NOMO-1 treated with dmso at 0.1 percent for 144 hours (cell line): ENCODE data around the gene ARF1.

Experiments
- DNase-seq: peaks from one replicate; lab custom pipeline; 2025; ENCODE audit not compliant: unreplicated experiment; lab: John Stamatoyannopoulos, UW

The ARF1 gene

GRCh38 chr1:228120351-228120750, 37.8 kb downstream of the ARF1 start:
- DNase-seq = no peak

- peak; percentile 35 for DNase-seq
Measured at GRCh38 chr1:228120857-228121489, 38.5 kb downstream of the ARF1 start.

GRCh38 chr1:228122921-228123441, 40.5 kb downstream of the ARF1 start:
- DNase-seq = no peak

DNA sequence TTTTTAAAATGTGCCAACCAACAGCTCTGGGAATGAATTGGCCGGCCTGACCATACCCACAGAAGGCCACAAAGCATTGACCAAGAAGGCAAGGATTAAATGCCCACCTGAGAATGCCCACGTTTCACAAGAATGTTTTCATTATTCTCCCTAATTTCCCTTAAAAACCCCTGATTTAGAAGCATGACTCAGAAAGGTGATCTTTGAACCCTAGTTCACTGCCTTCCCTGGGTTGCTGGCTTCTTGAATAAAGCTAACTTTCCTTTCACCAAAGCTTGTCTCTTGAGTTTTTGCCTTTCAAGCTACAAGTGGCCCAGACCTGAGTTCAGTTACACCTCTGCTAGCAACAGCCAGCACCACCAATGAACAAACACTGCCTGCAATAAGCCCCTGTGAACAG, 41.0 kb downstream of the ARF1 start:
- DNase-seq = no peak

DNA sequence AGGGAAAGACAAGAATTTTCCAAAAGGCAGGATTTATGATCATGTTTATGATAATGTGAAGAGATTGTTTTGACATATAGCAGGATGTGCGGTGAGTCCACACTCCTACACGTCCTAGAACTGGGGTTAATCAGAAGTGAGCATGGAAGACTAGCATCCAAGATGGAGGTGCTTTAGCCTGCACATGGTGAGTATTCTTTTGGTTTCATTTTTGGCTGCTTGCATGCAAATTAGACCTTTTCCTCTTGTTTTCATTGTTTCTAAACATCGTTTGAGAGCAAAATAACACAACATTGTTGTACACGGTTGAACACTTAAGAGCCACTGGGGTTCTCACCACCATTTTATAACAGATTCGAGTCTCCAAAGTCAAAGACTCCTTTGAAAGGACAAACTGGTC, 42.7 kb downstream of the ARF1 start:
- no peak for DNase-seq

GRCh38 chr1:228131766-228132165, 49.3 kb downstream of the ARF1 start:
- no peak for DNase-seq

GRCh38 chr1:228134591-228134990, 52.1 kb downstream of the ARF1 start:
- no peak for DNase-seq

DNA sequence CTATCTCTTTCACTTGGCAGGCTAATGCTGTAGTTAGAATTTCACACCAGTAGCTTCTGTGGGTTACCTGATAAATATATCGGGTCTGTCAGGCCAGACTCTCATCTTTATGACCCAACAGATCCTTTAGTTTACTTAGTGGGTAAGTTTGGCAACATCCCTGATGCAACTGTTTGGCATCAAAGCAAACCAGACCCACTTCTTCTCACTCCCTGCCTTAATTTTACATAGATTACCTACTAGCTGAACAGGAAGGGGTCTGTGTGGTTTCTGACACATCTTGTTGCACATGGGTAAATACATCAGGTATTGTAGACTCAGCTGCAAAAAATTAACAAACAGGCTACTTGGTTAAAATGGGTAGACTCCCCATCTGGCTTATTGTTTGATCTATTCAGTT, 54.4 kb downstream of the ARF1 start:
- DNase-seq = no peak

DNA sequence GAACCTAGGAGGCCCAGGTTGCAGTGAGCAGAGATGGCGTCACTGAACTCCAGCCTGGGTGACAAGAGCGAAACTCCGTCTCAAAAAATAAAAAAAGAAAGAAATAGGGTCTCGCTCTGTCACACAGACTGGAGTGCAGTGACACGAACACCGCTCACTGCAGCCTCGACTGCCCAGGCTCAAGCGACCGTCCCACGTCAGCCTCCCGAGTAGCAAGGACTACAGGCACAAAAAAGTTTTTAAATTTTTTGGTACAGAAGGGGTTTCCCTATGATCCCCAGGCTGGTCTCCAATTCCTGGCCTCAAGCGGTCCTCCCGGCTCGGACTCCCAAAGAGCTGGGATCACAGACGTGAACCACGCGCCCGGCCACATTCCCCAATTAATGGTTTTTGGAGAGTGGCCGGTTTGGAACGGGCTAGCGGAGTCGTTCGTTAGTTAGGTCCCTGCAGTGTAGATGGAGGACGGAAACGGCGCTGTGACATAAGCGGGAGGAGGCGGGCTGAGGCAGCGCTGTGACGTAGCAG, 57.0 kb downstream of the ARF1 start:
- DNase-seq = no peak

GRCh38 chr1:228139931-228140723, 57.6 kb downstream of the ARF1 start, which contains the start of gene GUK1:
Gene GUK1, plus strand, starts transcription at chr1:228140279. Its CDS starts 24 bp downstream, at chr1:228140303.
- peak; percentile 99 for DNase-seq

DNA sequence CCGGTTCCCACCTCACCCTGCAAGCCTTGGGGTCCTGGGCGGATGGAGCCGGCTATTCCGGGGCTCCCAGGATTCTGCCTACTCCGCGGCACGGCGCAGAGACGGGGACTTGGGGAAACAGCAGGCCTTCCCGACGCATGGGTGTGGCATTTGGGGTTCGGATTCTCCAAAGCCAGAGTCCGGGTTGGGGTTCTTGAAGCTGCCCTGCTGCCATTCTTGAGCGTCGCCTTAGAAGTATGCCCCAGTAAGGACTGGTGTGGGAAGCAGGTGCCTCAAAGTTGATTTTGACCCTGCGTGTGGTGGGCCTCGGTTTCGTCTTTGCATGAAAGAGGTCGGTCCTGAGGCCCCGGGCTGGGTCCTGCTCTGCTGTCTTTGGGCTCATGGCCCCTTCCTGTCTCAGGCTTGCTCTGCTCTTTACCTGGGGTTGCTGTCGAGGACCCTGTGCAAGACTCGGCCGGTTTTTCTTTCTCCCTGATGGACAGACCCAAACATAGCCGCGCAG, 58.3 kb downstream of the ARF1 start:
- DNase-seq = no peak

DNA sequence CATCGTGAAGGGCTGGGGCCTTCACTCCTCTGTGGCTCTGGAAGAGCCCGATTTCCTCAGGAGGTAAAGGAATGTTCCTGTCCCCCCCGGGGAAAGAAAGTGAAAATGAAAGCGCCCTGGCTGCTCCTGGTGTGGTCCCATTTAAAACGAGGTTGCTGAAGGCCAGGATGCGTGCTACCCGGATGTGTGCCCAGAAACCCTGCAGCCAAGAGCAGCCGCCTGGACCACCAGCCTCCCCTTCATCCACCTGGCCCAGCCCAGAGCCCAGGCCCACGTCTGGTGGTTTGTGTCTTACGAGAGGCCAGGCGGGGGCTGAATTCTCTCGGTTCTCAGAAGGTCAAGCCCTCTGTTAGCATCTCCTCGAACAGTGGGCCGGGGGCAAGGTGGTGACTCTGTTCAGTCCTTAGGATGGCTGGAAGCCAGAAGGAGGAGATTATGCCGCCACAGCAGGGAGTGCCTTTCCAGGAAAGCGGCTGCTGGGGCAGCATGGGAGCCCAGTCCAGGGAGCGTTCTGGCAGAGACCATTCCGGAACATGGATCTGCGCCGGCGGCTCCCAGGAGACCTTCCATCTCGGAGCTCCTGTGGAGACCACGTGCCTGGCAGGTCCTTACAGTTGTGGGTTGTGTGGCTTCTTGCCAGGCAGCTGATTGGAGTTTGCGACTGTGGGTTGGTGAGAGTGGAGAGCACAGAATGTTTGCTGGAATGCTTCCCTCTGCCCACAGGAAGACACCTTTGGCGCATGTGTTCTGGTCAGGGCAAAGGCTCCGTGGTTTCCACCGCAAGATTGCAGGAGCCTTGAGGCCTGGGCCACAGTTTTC, 58.9 kb downstream of the ARF1 start:
- DNase-seq = no peak

DNA sequence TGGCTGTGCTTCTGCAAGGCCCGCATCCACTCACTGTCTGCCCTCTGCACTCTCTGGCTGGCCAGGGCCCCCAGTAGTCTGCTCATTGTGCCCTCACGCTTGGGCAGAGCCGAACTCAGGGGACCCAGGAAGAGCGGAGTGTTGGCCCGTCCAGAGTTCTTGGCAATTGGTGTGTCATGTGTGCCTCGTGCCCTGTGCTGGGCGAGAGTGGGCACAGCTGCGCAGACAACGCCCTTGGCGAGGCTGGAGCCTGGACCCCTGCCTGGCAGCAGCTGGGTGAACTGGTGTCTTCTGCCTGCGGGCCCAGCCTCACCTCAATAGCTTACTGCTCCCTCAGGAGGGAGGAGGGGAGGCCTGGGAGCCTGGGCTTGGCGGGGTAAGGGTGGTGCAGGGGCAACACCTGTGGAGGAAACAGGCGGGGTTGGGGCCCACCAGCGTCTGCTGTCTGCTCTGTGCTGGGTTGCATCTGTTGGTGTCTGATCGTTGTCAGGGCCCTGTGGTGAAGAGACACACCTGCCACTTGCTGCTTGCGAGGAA, 59.7 kb downstream of the ARF1 start:
- DNase-seq = no peak

DNA sequence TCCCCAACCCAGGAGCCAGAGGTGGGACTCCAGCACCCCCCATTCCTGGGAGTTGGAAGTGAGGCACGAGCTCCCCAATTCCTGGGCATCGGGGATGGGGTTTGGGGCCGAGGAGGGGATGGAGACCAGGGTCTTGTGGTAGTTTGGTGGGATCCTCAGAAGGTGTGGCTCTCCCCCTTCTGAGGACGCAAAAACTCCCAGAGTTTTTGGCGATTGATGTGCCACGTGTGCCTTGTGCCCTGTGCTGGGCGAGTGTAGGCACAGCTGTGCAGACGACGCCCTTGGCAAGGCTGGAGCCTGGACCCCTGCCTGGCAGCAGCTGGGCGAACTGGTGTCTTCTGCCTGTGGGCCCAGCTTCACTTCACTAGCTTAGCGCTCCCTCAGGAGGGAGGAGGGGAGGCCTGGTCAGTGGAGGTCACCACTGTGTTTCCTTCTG, 60.2 kb downstream of the ARF1 start:
- DNase-seq = no peak

- DNase-seq = no peak
Measured at GRCh38 chr1:228143480-228144192, 61.1 kb downstream of the ARF1 start.

GRCh38 chr1:228144193-228144992, 61.9 kb downstream of the ARF1 start:
- no peak for DNase-seq

DNA sequence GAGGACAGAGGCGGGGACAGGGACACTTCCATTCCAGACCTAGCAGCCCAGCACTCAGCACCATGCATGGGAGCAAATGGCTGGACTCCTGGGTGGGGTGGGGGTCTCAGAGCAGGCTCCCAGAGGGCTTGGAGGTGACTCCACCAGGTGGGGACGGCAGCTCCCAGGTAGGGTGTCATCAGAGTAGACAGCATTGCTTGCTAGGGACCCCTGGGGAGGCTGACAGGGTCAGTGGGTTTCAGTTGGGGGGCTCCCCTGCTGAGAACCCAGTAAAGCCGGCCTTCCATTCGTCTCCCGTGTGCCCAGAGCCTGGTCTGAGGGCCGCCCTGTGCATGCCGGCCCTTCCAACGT, 62.5 kb downstream of the ARF1 start:
- no peak for DNase-seq

GRCh38 chr1:228145463-228146416, 63.2 kb downstream of the ARF1 start:
- DNase-seq = no peak
